ENCODE measurements around the gene CACNA1C. TPM values are rescaled to one million over a fixed set of nuclear protein-coding genes. Genes with fewer than 3 reads are reported as not detected.

The CACNA1C gene
- total and polyA plus RNA-seq, 8 donors = 0.31 to 55.8 (median 7.2) TPM

- no peak overlapping the region for H3K4me3 ChIP-seq
- H3K27me3 ChIP-seq = no peaks in the 10 kb centered on the region
- intact Hi-C loops (cut with DNase I; ENCODE audit: low total_unique reads) = no loop called here
- no peak overlapping the region for H3K27ac ChIP-seq
- WGBS, 5 donors = 93 to 98% (median 96%) methylated on average over 5 of the region's 5 CpGs
- no peak for TF ChIP-seq CTCF (IDR thresholded peaks at IDR 0.05)
- peaks cover 0 to 77% (median 30%) of the 10 kb centered on the region in 4 donors for H3K36me3 ChIP-seq
- DNase-seq = no peak
- H3K4me1 ChIP-seq = no peaks in the 10 kb centered on the region
- peaks cover 0 to 12% (median 7%) of the 10 kb centered on the region in 4 donors for H3K9me3 ChIP-seq
These were observed 540.3 kb downstream of the CACNA1C start for GRCh38 chr12:2593045-2593444.

- TF ChIP-seq POLR2AphosphoS5 (IDR thresholded peaks at IDR 0.05) (no peak), CTCF (IDR thresholded peaks at IDR 0.05) (no peak), EP300 (IDR thresholded peaks at IDR 0.05) (no peak), POLR2A (IDR thresholded peaks at IDR 0.05) (no peak)
- H3K4me3 ChIP-seq = no peak overlapping the region
- no peaks in the 10 kb centered on the region for H3K4me1 ChIP-seq
- H3K36me3 ChIP-seq = peaks cover 0 to 94% (median 26%) of the 10 kb centered on the region in 4 donors
- no peak for DNase-seq
- peaks cover 0 to 12% (median 5%) of the 10 kb centered on the region in 4 donors for H3K9me3 ChIP-seq
- WGBS, 5 donors = 86 to 93% (median 90%) methylated on average over 5 to 6 of the region's 6 CpGs
- intact Hi-C loops (cut with DNase I; ENCODE audit: low total_unique reads) = no loop called here
- H3K27me3 ChIP-seq = no peaks in the 10 kb centered on the region
- no peak overlapping the region for H3K27ac ChIP-seq
These were observed 543.7 kb downstream of the CACNA1C start for GRCh38 chr12:2596441-2596840.

GRCh38 chr12:2605301-2605700, 552.5 kb downstream of the CACNA1C start:
- TF ChIP-seq CTCF (IDR thresholded peaks at IDR 0.05) (no peak), POLR2A (IDR thresholded peaks at IDR 0.05) (no peak), POLR2AphosphoS5 (IDR thresholded peaks at IDR 0.05) (no peak), EP300 (IDR thresholded peaks at IDR 0.05) (no peak)
- intact Hi-C loops (cut with DNase I; ENCODE audit: low total_unique reads) = no loop called here

GRCh38 chr12:2606186-2606910, 553.6 kb downstream of the CACNA1C start:
- intact Hi-C loops (cut with DNase I; ENCODE audit: low total_unique reads) = no loop called here
- Histone ChIP-seq H3K27me3 (no peaks in the 10 kb centered on the region), H3K27ac (no peak overlapping the region), H3K9me3 (no peaks in the 10 kb centered on the region), H3K4me3 (no peak overlapping the region), H3K36me3 (peaks cover 0 to 61% (median 13%) of the 10 kb centered on the region in 4 donors), H3K4me1 (peaks cover 5 to 35% (median 28%) of the 10 kb centered on the region in 4 donors)
- WGBS, 5 donors = 90 to 93% (median 91%) methylated on average over 16 to 17 of the region's 17 CpGs
- TF ChIP-seq POLR2A (IDR thresholded peaks at IDR 0.05) = no peak
- TF ChIP-seq POLR2AphosphoS5 (IDR thresholded peaks at IDR 0.05) = no peak
- no peak for TF ChIP-seq EP300 (IDR thresholded peaks at IDR 0.05)
- no peak for TF ChIP-seq CTCF (IDR thresholded peaks at IDR 0.05)
- DNase-seq = no peak

More at GRCh38 chr12:2605301-2605700, 552.5 kb downstream of the CACNA1C start:
- no peak for DNase-seq
- H3K4me1 ChIP-seq = peaks cover 5 to 34% (median 28%) of the 10 kb centered on the region in 4 donors
- 87 to 94% (median 92%) methylated on average over 8 of the region's 8 CpGs for WGBS, 5 donors
- H3K9me3 ChIP-seq = no peaks in the 10 kb centered on the region
- H3K36me3 ChIP-seq = peaks cover 0 to 65% (median 14%) of the 10 kb centered on the region in 4 donors
- H3K27me3 ChIP-seq = no peaks in the 10 kb centered on the region
- H3K27ac ChIP-seq = no peak overlapping the region
- no peak overlapping the region for H3K4me3 ChIP-seq
